Measurements from ENCODE around the gene C4orf50.

C4orf50 gene

DNA sequence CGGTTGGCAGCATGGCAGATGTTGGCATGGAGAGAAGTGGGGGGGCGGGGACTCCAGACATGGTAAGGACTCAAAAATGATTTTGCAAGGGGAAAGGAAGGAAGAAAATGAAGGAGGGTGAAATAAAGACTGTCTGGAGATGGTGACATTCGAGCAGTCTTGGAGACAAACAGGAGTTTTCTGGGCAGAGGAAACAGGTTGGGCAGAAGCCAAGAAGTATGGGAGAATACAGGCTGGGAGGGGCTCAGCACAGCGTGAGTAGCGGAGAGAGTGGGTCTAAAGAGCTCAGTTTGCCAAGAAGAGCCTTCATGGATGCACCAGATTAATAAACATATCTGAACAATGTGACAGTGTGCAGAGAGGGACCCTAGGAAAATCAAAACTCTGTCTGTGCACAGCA lies 112.0 kb downstream of the C4orf50 start:
- TF ChIP-seq, protein P1, sequence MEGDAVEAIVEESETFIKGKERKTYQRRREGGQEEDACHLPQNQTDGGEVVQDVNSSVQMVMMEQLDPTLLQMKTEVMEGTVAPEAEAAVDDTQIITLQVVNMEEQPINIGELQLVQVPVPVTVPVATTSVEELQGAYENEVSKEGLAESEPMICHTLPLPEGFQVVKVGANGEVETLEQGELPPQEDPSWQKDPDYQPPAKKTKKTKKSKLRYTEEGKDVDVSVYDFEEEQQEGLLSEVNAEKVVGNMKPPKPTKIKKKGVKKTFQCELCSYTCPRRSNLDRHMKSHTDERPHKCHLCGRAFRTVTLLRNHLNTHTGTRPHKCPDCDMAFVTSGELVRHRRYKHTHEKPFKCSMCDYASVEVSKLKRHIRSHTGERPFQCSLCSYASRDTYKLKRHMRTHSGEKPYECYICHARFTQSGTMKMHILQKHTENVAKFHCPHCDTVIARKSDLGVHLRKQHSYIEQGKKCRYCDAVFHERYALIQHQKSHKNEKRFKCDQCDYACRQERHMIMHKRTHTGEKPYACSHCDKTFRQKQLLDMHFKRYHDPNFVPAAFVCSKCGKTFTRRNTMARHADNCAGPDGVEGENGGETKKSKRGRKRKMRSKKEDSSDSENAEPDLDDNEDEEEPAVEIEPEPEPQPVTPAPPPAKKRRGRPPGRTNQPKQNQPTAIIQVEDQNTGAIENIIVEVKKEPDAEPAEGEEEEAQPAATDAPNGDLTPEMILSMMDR (IDR thresholded peaks at IDR 0.05; ENCODE audit: insufficient read depth, low read length, missing control alignments) = no peak
- DNase-seq (ENCODE audit: low read depth, low spot score) = no peak
- no peak overlapping the region for H3K4me3 ChIP-seq (ENCODE audit: low read depth, low read length)
- CTCF ChIA-PET = no interaction called here
- POLR2A ChIA-PET = no interaction called here

GRCh38 chr4:5905714-5906113 lies 112.5 kb downstream of the C4orf50 start:
- TF ChIP-seq, protein P1 (IDR thresholded peaks at IDR 0.05; ENCODE audit: insufficient read depth, low read length, missing control alignments) = no peak
- ChIA-PET POLR2A (no interaction called here), CTCF (no interaction called here)
- H3K4me3 ChIP-seq (ENCODE audit: low read depth, low read length) = no peak overlapping the region
- no peak for DNase-seq (ENCODE audit: low read depth, low spot score)

DNA sequence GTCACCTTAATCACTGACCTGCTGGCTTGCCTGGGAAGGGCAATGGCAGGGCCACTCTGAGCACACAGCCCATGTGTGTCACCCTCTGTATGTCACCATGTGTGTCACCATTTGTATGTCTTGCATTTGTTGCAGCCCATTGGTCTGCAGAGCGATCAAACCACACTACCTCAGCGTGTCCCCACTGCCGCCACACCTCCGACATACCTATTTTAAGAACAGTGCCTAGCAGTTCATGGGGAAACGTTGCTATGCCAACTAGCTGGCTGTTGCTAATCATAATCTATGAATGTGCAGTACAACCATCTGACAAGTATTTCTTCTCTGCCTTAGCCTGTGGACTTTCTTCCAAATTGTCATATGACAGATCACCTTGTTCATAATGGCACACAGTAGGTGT lies 117.4 kb downstream of the C4orf50 start:
- TF ChIP-seq, protein P1 (IDR thresholded peaks at IDR 0.05; ENCODE audit: insufficient read depth, low read length, missing control alignments) = no peak
- ChIA-PET CTCF (interaction anchor here (2.3 kb wide), 1 partner anchor 97 kb away, joined by 5 read pairs; no protein-coding TSS in a partner anchor), POLR2A (no interaction called here)
- no peak for DNase-seq (ENCODE audit: low read depth, low spot score)
- no peak overlapping the region for H3K4me3 ChIP-seq (ENCODE audit: low read depth, low read length)

DNA sequence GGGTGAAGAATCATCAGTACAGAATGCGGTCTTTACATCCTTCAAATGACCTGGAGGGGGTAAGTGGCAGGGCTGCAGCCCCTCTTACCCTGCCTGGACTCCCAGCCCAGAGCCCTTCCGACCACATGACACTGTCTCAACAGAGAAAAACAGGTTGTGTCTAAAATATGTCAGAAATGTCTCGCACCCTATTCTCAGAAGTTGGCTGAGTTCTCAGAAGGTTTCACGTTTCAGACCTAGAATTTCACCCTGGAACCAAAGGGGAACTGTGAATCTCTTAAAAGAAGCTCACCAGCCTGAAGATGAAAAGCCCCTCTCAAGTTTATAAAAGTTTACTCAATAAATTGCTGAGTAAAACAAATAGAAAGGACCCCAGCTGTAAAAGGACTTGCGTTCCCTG lies 118.3 kb downstream of the C4orf50 start:
- CTCF ChIA-PET = interaction anchor here (2.3 kb wide), 1 partner anchor 98 kb away, joined by 5 read pairs; no protein-coding TSS in a partner anchor
- TF ChIP-seq, protein P1 (IDR thresholded peaks at IDR 0.05; ENCODE audit: insufficient read depth, low read length, missing control alignments) = no peak
- POLR2A ChIA-PET = no interaction called here

GRCh38 chr4:5899396-5899795 lies 118.8 kb downstream of the C4orf50 start:
- TF ChIP-seq, protein P1 (IDR thresholded peaks at IDR 0.05; ENCODE audit: insufficient read depth, low read length, missing control alignments) = no peak
- ChIA-PET POLR2A (no interaction called here), CTCF (interaction anchor here (2.3 kb wide), 1 partner anchor 99 kb away, joined by 5 read pairs; no protein-coding TSS in a partner anchor)
- no peak for DNase-seq (ENCODE audit: low read depth, low spot score)
- no peak overlapping the region for H3K4me3 ChIP-seq (ENCODE audit: low read depth, low read length)

More for the DNA sequence above, 118.3 kb downstream of the C4orf50 start:
- no peak for DNase-seq (ENCODE audit: low read depth, low spot score)
- no peak overlapping the region for H3K4me3 ChIP-seq (ENCODE audit: low read depth, low read length)

DNA sequence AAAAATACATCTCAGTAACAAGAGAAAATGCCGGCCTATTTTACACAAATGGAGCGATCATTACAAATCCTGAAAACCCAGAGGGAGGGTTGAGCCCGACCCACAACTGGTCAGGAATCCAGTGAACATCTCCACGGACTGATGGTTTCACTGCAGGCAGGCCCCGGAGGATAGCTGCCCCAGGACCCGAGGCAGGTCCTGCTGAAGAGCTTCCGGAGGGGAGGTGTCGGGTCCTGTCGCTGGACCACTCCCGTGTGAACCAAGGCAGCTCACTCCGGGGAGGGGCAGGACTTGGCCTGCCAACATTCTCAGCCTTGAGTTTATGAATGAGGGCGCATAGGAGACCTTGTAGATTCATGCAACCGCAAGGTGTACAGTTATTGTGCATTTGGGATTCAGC lies 120.6 kb downstream of the C4orf50 start:
- POLR2A ChIA-PET = no interaction called here
- DNase-seq (ENCODE audit: low read depth, low spot score) = no peak
- TF ChIP-seq, protein P1 (IDR thresholded peaks at IDR 0.05; ENCODE audit: insufficient read depth, low read length, missing control alignments) = no peak
- CTCF ChIA-PET = no interaction called here
- no peak overlapping the region for H3K4me3 ChIP-seq (ENCODE audit: low read depth, low read length)

Data from AG04449 (cell line).